ENCODE results near the gene RAB6B.

Gene RAB6B

GRCh38 chr3:133834621-133835417 is 60.9 kb downstream of the RAB6B start:
- DNase-seq, result no peak

GRCh38 chr3:133833880-133834620 is 61.6 kb downstream of the RAB6B start:
- no peak for DNase-seq

GRCh38 chr3:133833267-133833666 is 62.4 kb downstream of the RAB6B start:
- DNase-seq, result no peak

GRCh38 chr3:133832802-133833144 is 62.9 kb downstream of the RAB6B start:
- no peak for DNase-seq

DNA sequence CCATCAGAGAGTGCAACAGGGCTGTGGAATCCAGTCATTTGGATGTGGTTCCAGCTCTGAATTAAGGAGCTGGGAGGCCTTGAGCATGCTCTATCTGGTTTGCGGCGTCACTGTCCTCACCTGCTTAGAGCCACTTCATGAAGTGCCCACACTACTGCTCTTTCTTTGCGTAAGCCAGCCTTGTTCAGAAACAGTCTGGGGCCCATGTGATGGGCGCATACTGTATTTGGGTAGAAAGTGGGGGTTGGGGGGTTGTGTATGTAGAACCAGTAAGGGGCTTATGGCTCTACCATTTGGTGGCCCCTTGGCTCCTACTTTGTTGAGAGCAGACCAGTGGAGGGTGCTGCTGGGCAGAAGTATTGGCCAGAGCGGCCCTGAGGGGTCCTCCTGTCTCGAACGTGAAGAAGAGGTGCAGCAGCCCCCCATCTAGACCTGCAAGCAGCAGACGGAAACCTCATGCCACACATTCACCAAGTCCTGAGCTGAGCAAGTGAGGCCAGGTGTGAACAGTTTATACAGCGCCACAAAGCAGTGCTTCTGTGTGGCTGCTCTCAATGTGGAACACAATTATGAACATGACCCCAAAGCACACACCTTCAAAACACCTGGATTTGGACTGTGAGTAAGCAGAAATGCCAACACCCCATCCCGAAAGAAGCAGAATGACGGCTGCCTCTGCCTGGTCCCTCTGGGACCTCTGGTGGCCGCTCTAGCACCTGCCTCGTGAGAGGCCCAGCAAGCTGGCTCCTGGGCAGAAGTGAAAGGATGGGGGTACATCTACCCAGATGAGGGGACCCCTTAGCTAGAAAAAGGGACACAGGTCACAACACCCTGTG is 63.5 kb downstream of the RAB6B start:
- no peak for DNase-seq

GRCh38 chr3:133830071-133830470 is 65.6 kb downstream of the RAB6B start:
- DNase-seq, result no peak

- DNase-seq, result no peak
Measured at GRCh38 chr3:133829310-133829707, 66.4 kb downstream of the RAB6B start.

GRCh38 chr3:133828576-133829309 is 66.9 kb downstream of the RAB6B start:
- DNase-seq, result no peak

- DNase-seq, result no peak
Measured at GRCh38 chr3:133827684-133828083, 68.0 kb downstream of the RAB6B start.

DNA sequence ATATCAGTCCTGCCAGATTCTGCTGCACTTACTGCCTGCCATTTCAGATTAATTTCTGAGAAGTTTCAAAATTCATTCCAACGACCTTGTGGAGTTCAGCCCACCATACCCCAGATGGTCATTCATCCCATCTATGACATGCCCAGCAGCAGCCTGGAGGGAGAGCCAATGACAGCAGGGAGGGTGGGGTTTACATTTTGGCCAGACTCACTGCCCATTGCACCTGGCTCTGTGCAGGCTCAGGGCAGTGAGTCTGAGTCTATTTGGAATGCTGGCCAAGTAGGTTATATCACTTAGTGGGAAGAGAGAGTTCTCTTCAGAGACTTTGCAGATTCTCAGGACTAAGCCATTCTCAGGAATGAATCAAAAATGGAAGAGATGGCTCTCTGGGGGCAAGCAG is 68.5 kb downstream of the RAB6B start:
- no peak for DNase-seq

- no peak for DNase-seq
Measured at GRCh38 chr3:133825969-133826727, 69.5 kb downstream of the RAB6B start.

DNA sequence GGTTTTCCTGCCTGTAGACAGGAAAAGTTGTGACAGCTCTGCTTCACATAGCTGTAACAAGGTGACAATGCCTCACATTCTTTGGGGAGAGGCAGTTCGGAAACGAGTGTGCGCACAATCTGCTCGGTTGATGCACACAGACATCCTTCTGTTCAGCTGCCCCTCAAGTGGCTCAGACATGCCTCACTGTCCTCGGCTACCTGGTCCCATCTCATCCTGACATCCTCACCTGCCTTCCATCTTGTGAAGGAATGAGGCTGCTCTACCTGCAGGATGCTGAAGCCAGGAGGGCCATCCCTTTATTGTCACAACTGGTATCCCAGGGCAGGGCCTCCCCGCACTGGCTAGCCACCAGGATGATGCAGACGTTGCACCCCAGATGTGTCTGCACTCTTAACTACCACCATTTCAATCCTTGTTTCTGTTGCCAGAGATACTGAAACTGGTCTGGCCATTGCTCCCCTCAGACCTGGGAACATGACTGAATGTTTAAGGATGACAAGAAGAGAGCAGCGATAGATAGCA is 70.7 kb downstream of the RAB6B start:
- no peak for DNase-seq

- peak; percentile 13 for DNase-seq
Measured at GRCh38 chr3:133821767-133822638, 73.7 kb downstream of the RAB6B start.

DNA sequence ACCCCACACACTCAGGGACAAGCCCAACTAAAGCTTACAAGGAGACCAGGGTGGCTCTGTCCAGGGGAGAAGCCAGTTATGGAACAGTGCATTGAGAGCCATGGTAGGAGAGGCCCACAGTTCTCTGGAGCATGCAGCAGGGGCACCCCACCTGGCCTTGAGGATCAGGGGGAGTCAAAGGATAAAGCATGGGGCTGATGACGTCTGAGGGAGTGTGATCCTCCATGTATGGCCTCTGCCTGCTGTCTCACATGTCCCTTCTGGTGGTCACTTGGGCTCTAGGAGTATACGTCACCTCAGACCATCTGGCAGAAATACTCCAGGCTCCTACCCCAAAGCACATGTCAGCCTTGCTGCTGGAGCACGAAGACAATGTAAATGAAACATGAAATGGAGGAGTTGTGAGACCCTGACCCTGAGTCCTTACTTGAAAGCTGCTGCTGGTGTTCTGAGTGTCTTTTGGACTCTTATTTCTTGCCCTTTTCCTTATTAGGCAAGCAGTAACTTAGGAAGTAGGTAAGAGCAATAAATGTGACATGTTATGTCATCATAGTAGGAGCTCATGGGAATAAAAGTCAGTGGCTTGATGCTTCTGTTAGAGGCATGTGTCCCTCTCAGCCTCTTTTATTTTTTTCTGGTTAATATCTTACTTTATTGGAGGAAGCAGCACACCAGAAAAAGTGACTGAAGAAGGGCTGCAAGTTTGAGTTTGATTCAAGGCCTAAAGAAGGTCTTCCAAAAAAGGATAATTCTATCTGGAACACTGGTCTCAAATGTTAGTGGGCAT is 74.6 kb downstream of the RAB6B start:
- DNase-seq, result no peak

DNA sequence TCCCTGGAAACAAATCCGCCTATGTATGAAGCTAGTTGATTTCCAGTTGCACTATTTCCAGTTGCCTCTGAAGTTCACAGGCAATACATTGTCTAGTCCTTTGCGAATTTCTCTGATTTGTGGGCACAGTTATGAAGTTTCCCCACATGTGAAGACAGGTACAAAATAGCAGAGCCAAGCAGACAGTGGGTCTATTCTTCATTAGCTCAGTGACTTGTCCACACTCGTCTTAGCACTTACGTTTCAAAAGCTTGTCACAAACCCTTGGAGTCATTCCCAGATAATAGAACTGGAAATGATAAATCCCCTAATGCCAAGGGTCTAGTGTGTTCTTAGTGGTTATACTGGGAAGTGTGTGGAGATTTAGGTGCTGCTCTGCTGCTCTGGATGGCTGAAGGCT is 75.6 kb downstream of the RAB6B start:
- DNase-seq, result no peak

- no peak for DNase-seq
Measured at GRCh38 chr3:133815386-133815785, 80.3 kb downstream of the RAB6B start.

DNA sequence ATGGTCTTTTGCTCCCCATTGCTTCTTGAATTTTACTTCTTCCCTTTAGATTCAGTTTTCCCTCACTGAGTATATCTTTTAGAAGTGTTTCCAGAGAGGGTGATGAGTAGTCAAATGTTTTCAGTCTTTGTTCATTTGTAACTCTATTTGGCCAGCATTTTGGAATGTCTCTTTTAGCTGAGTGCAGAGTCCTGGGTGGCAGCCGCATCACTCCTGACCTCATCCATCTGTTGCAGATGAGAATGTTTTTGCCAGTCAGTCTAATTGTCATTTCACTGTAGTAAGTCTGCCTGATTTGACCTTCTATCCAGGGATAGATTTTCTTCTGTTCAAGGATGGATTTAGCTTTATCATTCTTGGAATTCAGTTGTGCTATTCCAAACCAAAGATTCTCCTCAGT is 82.8 kb downstream of the RAB6B start:
- DNase-seq, result no peak

DNA sequence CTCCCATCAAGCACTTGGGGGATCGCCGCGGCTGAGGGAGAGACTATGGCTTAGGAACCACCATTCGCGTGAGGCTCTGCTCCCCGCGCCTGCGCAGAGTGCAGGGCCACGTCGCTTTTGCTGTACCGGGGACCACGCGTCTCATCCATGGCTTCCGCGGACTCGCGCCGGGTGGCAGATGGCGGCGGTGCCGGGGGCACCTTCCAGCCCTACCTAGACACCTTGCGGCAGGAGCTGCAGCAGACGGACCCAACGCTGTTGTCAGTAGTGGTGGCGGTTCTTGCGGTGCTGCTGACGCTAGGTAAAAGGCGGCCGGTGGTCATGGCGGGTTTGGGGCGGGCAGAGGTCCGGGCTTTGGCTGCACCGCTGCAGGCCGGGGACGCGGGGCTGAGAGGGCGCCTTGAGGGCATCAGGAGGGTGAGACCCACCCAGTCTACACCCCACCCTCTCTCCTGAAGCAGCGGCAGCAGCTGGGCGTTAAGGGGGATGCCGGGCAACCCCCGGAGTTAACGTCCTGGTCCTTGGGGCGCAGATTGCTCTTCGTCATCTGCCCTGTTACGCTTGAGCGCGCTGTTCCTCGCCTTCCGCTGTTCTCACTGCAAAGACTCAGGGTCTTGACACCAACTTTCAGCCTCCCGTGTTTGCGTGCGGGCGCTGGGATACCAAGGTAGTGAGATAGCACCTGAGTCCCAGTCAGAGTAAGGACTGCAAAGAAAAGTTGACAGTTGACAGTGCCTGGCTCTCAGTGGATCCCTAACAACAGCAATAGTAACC is 89.8 kb downstream of the RAB6B start, which contains the start of gene SRPRB:
SRPRB (plus strand) TSS at position 114 of the 774 bp plus-strand sequence; CDS start at position 148, 34 bp downstream.
- peak; percentile 96 for DNase-seq

- DNase-seq, result no peak
Measured at GRCh38 chr3:133805384-133805701, 90.3 kb downstream of the RAB6B start.
